ENCODE results near the gene NBAS. TPM values are rescaled to one million over a fixed set of nuclear protein-coding genes. Genes with fewer than 3 reads are reported as not detected.

The NBAS gene
- total RNA-seq, 1 experiment from 2014 or later, result 30.4 TPM

GRCh38 chr2:15299904-15300520 is 261.1 kb downstream of the NBAS start:
- Histone ChIP-seq H2AFZ (ENCODE audit: low read length) (no peak overlapping the region), H3K9ac (ENCODE audit: low read length) (no peak overlapping the region), H3K79me2 (ENCODE audit: low read length) (no peaks in the 10 kb centered on the region)

GRCh38 chr2:15298770-15299169 is 262.4 kb downstream of the NBAS start:
- no peak overlapping the region for H3K9ac ChIP-seq (ENCODE audit: low read length)
- H3K4me2 ChIP-seq (ENCODE audit: low read depth, low read length, poor library complexity, severe bottlenecking), result no peak overlapping the region
- H3K4me3 ChIP-seq (ENCODE audit: low read length), result no peak overlapping the region
- H3K79me2 ChIP-seq (ENCODE audit: low read length), result no peaks in the 10 kb centered on the region
- H2AFZ ChIP-seq (ENCODE audit: low read length), result no peak overlapping the region
- H3K36me3 ChIP-seq (ENCODE audit: insufficient read depth, low read length), result no peaks in the 10 kb centered on the region
- H3K4me1 ChIP-seq (ENCODE audit: low read length), result no peaks in the 10 kb centered on the region
- no peaks in the 10 kb centered on the region for H3K27me3 ChIP-seq (ENCODE audit: low read length)
- no peak overlapping the region for H3K27ac ChIP-seq (ENCODE audit: low read length)
- H3K9me3 ChIP-seq (ENCODE audit: low read length), result no peaks in the 10 kb centered on the region
- H4K20me1 ChIP-seq (ENCODE audit: insufficient read depth, low read depth, low read length), result no peaks in the 10 kb centered on the region
- H3K9me2 ChIP-seq (replicated peaks; ENCODE audit: insufficient read depth, low read length), result no peaks in the 10 kb centered on the region
- no peak for DNase-seq

More at GRCh38 chr2:15299904-15300520, 261.1 kb downstream of the NBAS start:
- Histone ChIP-seq H3K4me1 (ENCODE audit: low read length) (no peaks in the 10 kb centered on the region), H3K27me3 (ENCODE audit: low read length) (no peaks in the 10 kb centered on the region), H3K4me3 (ENCODE audit: low read length) (no peak overlapping the region), H3K27ac (ENCODE audit: low read length) (no peak overlapping the region), H3K4me2 (ENCODE audit: low read depth, low read length, poor library complexity, severe bottlenecking) (no peak overlapping the region), H3K9me3 (ENCODE audit: low read length) (no peaks in the 10 kb centered on the region), H3K36me3 (ENCODE audit: insufficient read depth, low read length) (no peaks in the 10 kb centered on the region), H4K20me1 (ENCODE audit: insufficient read depth, low read depth, low read length) (no peaks in the 10 kb centered on the region), H3K9me2 (replicated peaks; ENCODE audit: insufficient read depth, low read length) (no peaks in the 10 kb centered on the region)
- no peak for DNase-seq

DNA sequence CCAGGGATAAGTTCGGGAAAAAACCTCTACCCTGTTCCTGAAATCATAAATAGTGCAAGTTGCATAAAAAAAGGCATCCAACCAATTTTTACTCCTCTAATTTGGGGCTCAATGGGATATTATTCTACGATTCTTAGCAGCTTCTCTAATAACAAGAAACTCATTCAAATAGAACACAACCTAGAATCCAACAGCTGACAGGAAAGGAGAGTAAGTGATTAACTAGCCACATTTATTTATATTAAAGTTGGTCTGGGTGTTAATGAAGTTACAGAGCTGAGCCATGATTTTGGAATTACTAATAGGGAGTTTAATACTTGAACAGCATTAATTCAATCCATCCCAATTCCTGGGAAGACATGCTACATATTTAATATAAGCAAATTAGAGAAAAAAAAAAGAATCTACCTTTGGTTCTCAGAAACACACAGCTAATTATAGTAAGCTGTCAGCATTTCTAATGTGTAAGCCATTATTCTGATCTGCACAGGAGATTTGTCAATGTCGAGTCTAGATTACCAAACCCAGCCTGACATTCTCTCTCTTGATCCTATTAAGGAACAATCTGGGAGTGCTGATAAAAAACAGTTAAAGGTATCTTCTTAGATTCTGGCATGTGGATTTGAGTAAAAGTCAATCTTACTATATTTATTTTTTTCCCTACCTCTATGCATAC is 267.7 kb downstream of the NBAS start:
- Histone ChIP-seq H3K4me3 (ENCODE audit: low read length) (no peak overlapping the region), H3K4me2 (ENCODE audit: low read depth, low read length, poor library complexity, severe bottlenecking) (no peak overlapping the region), H3K9me3 (ENCODE audit: low read length) (no peaks in the 10 kb centered on the region), H3K79me2 (ENCODE audit: low read length) (no peaks in the 10 kb centered on the region), H3K36me3 (ENCODE audit: insufficient read depth, low read length) (no peaks in the 10 kb centered on the region), H4K20me1 (ENCODE audit: insufficient read depth, low read depth, low read length) (no peaks in the 10 kb centered on the region), H3K27ac (ENCODE audit: low read length) (no peak overlapping the region), H3K9ac (ENCODE audit: low read length) (no peak overlapping the region), H3K27me3 (ENCODE audit: low read length) (no peaks in the 10 kb centered on the region), H3K4me1 (ENCODE audit: low read length) (no peaks in the 10 kb centered on the region), H3K9me2 (replicated peaks; ENCODE audit: insufficient read depth, low read length) (no peaks in the 10 kb centered on the region), H2AFZ (ENCODE audit: low read length) (no peak overlapping the region)
- no peak for DNase-seq

GRCh38 chr2:15287447-15288184 is 273.5 kb downstream of the NBAS start:
- Histone ChIP-seq H3K9me3 (ENCODE audit: low read length) (no peaks in the 10 kb centered on the region), H3K79me2 (ENCODE audit: low read length) (no peaks in the 10 kb centered on the region), H4K20me1 (ENCODE audit: insufficient read depth, low read depth, low read length) (no peaks in the 10 kb centered on the region), H3K9me2 (replicated peaks; ENCODE audit: insufficient read depth, low read length) (no peaks in the 10 kb centered on the region), H3K4me2 (ENCODE audit: low read depth, low read length, poor library complexity, severe bottlenecking) (no peak overlapping the region), H3K4me3 (ENCODE audit: low read length) (no peak overlapping the region), H3K36me3 (ENCODE audit: insufficient read depth, low read length) (no peaks in the 10 kb centered on the region), H3K9ac (ENCODE audit: low read length) (no peak overlapping the region), H2AFZ (ENCODE audit: low read length) (no peak overlapping the region), H3K4me1 (ENCODE audit: low read length) (no peaks in the 10 kb centered on the region), H3K27ac (ENCODE audit: low read length) (no peak overlapping the region), H3K27me3 (ENCODE audit: low read length) (no peaks in the 10 kb centered on the region)
- DNase-seq, result no peak

GRCh38 chr2:15284614-15285013 is 276.5 kb downstream of the NBAS start:
- Histone ChIP-seq H3K9me3 (ENCODE audit: low read length) (no peaks in the 10 kb centered on the region), H3K4me2 (ENCODE audit: low read depth, low read length, poor library complexity, severe bottlenecking) (no peak overlapping the region), H3K27ac (ENCODE audit: low read length) (no peak overlapping the region), H3K9ac (ENCODE audit: low read length) (no peak overlapping the region), H3K4me3 (ENCODE audit: low read length) (no peak overlapping the region), H3K27me3 (ENCODE audit: low read length) (no peaks in the 10 kb centered on the region), H3K4me1 (ENCODE audit: low read length) (no peaks in the 10 kb centered on the region; the same call in 1 of the 2 replicates), H3K36me3 (ENCODE audit: insufficient read depth, low read length) (no peaks in the 10 kb centered on the region), H2AFZ (ENCODE audit: low read length) (no peak overlapping the region), H4K20me1 (ENCODE audit: insufficient read depth, low read depth, low read length) (no peaks in the 10 kb centered on the region), H3K79me2 (ENCODE audit: low read length) (no peaks in the 10 kb centered on the region), H3K9me2 (replicated peaks; ENCODE audit: insufficient read depth, low read length) (no peaks in the 10 kb centered on the region)
- no peak for DNase-seq

DNA sequence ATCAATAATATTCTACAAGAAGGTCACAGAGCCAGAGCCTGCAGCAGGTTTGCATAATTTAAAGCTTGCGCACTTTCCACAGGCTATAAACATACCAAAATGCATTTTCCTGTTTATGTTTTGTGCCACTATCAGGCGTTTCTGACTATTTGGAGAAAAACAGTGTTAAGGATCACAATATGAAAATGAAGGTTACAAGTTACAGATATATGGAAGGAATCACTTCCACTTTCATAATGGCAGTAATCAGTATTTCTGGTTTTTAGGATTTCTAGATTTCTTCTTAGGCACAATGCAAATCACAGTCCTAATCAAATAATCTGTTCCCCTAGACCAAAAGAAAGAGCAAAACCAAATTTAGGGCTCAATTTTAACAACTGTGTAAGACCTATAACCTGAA is 279.5 kb downstream of the NBAS start:
- no peaks in the 10 kb centered on the region for H3K36me3 ChIP-seq (ENCODE audit: insufficient read depth, low read length)
- DNase-seq, result no peak
- no peaks in the 10 kb centered on the region for H3K9me3 ChIP-seq (ENCODE audit: low read length)
- H3K4me2 ChIP-seq (ENCODE audit: low read depth, low read length, poor library complexity, severe bottlenecking), result no peak overlapping the region
- no peak overlapping the region for H3K27ac ChIP-seq (ENCODE audit: low read length)
- H3K9me2 ChIP-seq (replicated peaks; ENCODE audit: insufficient read depth, low read length), result no peaks in the 10 kb centered on the region
- H3K79me2 ChIP-seq (ENCODE audit: low read length), result no peaks in the 10 kb centered on the region
- H3K9ac ChIP-seq (ENCODE audit: low read length), result no peak overlapping the region
- no peaks in the 10 kb centered on the region; the same call in 1 of the 2 replicates for H3K4me1 ChIP-seq (ENCODE audit: low read length)
- no peak overlapping the region for H3K4me3 ChIP-seq (ENCODE audit: low read length)
- H4K20me1 ChIP-seq (ENCODE audit: insufficient read depth, low read depth, low read length), result no peaks in the 10 kb centered on the region
- no peak overlapping the region for H2AFZ ChIP-seq (ENCODE audit: low read length)
- H3K27me3 ChIP-seq (ENCODE audit: low read length), result no peaks in the 10 kb centered on the region

- DNase-seq, result no peak
- Histone ChIP-seq H3K9me3 (ENCODE audit: low read length) (no peaks in the 10 kb centered on the region), H3K79me2 (ENCODE audit: low read length) (no peaks in the 10 kb centered on the region), H3K4me2 (ENCODE audit: low read depth, low read length, poor library complexity, severe bottlenecking) (no peak overlapping the region), H3K27me3 (ENCODE audit: low read length) (no peaks in the 10 kb centered on the region), H3K36me3 (ENCODE audit: insufficient read depth, low read length) (no peaks in the 10 kb centered on the region), H3K9me2 (replicated peaks; ENCODE audit: insufficient read depth, low read length) (no peaks in the 10 kb centered on the region), H3K9ac (ENCODE audit: low read length) (no peak overlapping the region), H2AFZ (ENCODE audit: low read length) (no peak overlapping the region), H3K27ac (ENCODE audit: low read length) (no peak overlapping the region), H3K4me1 (ENCODE audit: low read length) (no peaks in the 10 kb centered on the region; the same call in 1 of the 2 replicates), H4K20me1 (ENCODE audit: insufficient read depth, low read depth, low read length) (no peaks in the 10 kb centered on the region), H3K4me3 (ENCODE audit: low read length) (no peak overlapping the region)
Measured at GRCh38 chr2:15279201-15279876, 281.8 kb downstream of the NBAS start.

- DNase-seq, result no peak
- Histone ChIP-seq H3K36me3 (ENCODE audit: insufficient read depth, low read length) (no peaks in the 10 kb centered on the region), H2AFZ (ENCODE audit: low read length) (no peak overlapping the region), H3K9me3 (ENCODE audit: low read length) (no peaks in the 10 kb centered on the region), H3K4me1 (ENCODE audit: low read length) (no peaks in the 10 kb centered on the region; the same call in 1 of the 2 replicates), H3K9me2 (replicated peaks; ENCODE audit: insufficient read depth, low read length) (no peaks in the 10 kb centered on the region), H3K27ac (ENCODE audit: low read length) (no peak overlapping the region), H3K9ac (ENCODE audit: low read length) (no peak overlapping the region), H3K4me2 (ENCODE audit: low read depth, low read length, poor library complexity, severe bottlenecking) (no peak overlapping the region), H3K79me2 (ENCODE audit: low read length) (no peaks in the 10 kb centered on the region), H4K20me1 (ENCODE audit: insufficient read depth, low read depth, low read length) (no peaks in the 10 kb centered on the region), H3K27me3 (ENCODE audit: low read length) (no peaks in the 10 kb centered on the region), H3K4me3 (ENCODE audit: low read length) (no peak overlapping the region)
Measured at GRCh38 chr2:15278296-15278695, 282.8 kb downstream of the NBAS start.

All from Karpas-422 (cell line).